Spinal cord (tissue), 10 donors: ENCODE data around the gene POPDC3. TPM values are rescaled to one million over a fixed set of nuclear protein-coding genes. Genes with fewer than 3 reads are reported as not detected.
A peak's percentile ranks its signal among the peaks of the same experiment; 100 is the strongest.
"Not testable (repeated sequence)": the region's sequence is repeated elsewhere in the genome, so short reads cannot be mapped to it uniquely, and the experiment has no call there.

Source experiments
- DNase-seq, 6 donors: peaks; one replicate each; pipeline versions ENCODE4 v3.0.0 to v3.0.0-alpha.2; 2013 to 2015; ENCODE audit warnings: low spot score in 6 of 6, low read depth in 4 of 6
- H3K27ac ChIP-seq: one replicate; pipeline ENCODE4 v1.5.1; 2013; ENCODE audit warnings: low read depth, low read length, control low read depth
- H3K27me3 ChIP-seq: one replicate; pipeline ENCODE4 v1.6.1; 2013; ENCODE audit warnings: low read length; ENCODE audit not compliant: control insufficient read depth, insufficient read depth
- H3K36me3 ChIP-seq: one replicate; pipeline ENCODE4 v1.6.1; 2013; ENCODE audit warnings: low read length; ENCODE audit not compliant: control insufficient read depth, insufficient read depth
- H3K4me1 ChIP-seq: one replicate; pipeline ENCODE4 v1.6.1; 2013; ENCODE audit warnings: low read length; ENCODE audit not compliant: control insufficient read depth, insufficient read depth
- H3K4me3 ChIP-seq: one replicate; pipeline ENCODE4 v1.5.1; 2013; ENCODE audit warnings: low read depth, low read length, control low read depth
- H3K9me3 ChIP-seq: one replicate; pipeline ENCODE4 v1.6.1; 2013; ENCODE audit warnings: low read length; ENCODE audit not compliant: control insufficient read depth, insufficient read depth
- WGBS: methylation state at CpG from one replicate; pipeline ENCODE4 v1.1.5; 2013; ENCODE audit warnings: missing lambda C conversion rate; ENCODE audit not compliant: insufficient coverage; 5-methylcytosine and 5-hydroxymethylcytosine counted together
- polyA plus RNA-seq, 2 donors: library from polyadenylated mRNA; unstranded; fragments of 120-200 nt; gene quantifications; one replicate each; pipeline ENCODE4 v1.2.1, GENCODE V29; 2013; ENCODE audit not compliant: insufficient read length in 2 of 2
- total RNA-seq, 2 donors: library from RNA; depleted of rRNA in 1 of 2; stranded (reverse); fragments of 120-200 nt in 1 of 2; fragments of >200 nt in 1 of 2; gene quantifications; one replicate each; pipeline versions ENCODE4 v1.2.3 to v1.2.4, GENCODE V29; 2013 to 2014
- donor health status: healthy.

The POPDC3 gene
- total and polyA plus RNA-seq, 4 donors, result 1.8 to 9.0 (median 5.3) TPM

DNA sequence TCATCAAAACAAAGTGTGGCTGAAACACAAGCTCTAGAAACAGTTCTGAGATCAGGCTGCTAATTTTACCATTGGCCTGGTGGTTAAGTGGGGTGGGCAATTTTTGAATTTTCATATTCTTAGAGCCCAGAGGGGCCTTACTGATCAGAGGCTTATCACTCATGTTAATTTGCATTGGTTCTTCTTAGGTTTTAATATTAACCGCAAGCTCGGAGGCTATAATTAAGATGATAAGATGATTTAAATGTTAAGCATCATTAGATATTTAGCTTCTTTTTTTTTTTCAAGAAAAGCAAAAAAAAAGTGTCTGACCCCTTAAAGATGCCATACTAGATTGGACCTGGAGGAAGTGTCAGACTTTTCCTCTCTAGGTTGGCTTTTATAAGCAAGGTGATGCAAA, 8.4 kb upstream of the POPDC3 start:
- Histone ChIP-seq H3K4me1 (no peaks in the 10 kb centered on the region), H3K27me3 (no peaks in the 10 kb centered on the region), H3K36me3 (no peaks in the 10 kb centered on the region), H3K9me3 (no peaks in the 10 kb centered on the region), H3K27ac (no peak overlapping the region), H3K4me3 (no peak overlapping the region)
- no peak for DNase-seq
- WGBS, result no CpG with 5 or more reads among the region's 2 CpGs

DNA sequence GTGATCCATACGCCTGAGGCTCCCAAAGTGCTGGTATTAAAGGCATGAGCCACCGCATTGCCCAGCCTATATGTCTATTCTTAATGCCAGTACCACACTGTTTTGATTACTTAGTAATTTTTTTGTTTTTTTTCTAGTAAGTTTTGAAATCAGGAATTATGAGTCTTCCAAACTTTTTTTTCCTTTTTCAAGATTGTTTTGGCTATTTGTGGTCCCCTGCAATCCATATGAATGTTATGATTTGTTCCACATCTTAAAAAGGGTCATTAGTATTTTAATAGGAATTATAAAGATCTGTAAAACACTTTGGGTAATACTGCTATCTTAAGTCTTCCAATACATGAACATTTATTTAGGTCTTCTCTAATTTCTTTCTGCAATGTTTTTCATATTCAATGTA, 6.8 kb upstream of the POPDC3 start:
- no CpG with 5 or more reads among the region's 2 CpGs for WGBS
- Histone ChIP-seq H3K9me3 (no peaks in the 10 kb centered on the region), H3K27ac (no peak overlapping the region), H3K36me3 (no peaks in the 10 kb centered on the region), H3K4me1 (no peaks in the 10 kb centered on the region), H3K4me3 (no peak overlapping the region), H3K27me3 (peaks cover 2% of the 10 kb centered on the region)
- no peak for DNase-seq

DNA sequence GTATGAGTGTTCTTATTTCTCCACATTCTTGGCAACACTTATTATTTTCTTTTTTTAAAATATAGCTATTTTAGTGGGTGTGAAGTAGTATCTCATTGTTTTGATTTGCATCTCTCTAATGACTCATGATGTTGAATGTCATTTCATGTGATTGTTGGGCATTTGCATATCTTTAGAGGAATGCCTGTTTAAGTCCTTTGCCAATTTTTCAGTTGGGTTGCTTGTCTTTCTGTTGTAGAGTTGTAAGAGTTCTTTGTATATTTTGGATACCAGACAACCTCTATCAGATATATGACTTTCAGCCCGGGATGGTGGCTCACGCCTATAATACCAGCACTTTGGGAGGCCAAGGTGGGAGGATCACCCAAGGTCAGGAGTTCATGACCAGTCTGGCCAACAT, 5.1 kb upstream of the POPDC3 start:
- no peak overlapping the region for H3K27ac ChIP-seq
- H3K4me3 ChIP-seq, result no peak overlapping the region
- WGBS, result no CpG with 5 or more reads among the region's 2 CpGs
- peaks cover 14% of the 10 kb centered on the region for H3K27me3 ChIP-seq
- DNase-seq, result no peak
- peaks cover 4% of the 10 kb centered on the region for H3K4me1 ChIP-seq
- no peaks in the 10 kb centered on the region for H3K36me3 ChIP-seq
- no peaks in the 10 kb centered on the region for H3K9me3 ChIP-seq

DNA sequence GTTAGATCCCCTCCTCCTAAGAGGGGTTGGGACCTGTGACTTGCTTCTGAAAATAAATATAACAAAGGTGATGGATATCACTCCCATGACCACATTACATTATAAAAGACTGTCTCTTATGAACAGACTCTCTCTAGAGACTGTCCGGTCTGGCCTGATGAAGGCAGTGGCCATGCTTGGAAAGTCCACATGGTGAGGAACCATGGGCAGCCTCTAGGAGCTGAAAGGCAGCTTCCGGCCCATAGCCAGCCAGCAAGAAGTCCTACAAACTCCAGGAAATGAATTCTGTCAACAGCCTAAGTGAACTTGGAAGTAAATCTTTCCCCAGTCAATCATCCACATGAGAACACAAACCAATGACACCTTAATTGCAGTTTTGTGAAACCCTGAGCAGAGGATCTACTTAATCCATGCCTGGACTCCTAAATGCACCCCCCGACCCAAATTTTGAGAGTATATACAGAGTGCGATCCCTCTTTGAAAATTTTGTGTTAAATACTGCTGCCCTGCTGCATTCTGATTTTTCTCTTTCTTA, 2.2 kb upstream of the POPDC3 start:
- peaks cover 8% of the 10 kb centered on the region for H3K4me1 ChIP-seq
- H3K27ac ChIP-seq, result no peak overlapping the region
- H3K36me3 ChIP-seq, result no peaks in the 10 kb centered on the region
- no peak overlapping the region for H3K4me3 ChIP-seq
- peaks cover 22% of the 10 kb centered on the region for H3K27me3 ChIP-seq
- H3K9me3 ChIP-seq, result no peaks in the 10 kb centered on the region
- 86% methylated on average over 1 of the region's 4 CpGs for WGBS
- no peak for DNase-seq

DNA sequence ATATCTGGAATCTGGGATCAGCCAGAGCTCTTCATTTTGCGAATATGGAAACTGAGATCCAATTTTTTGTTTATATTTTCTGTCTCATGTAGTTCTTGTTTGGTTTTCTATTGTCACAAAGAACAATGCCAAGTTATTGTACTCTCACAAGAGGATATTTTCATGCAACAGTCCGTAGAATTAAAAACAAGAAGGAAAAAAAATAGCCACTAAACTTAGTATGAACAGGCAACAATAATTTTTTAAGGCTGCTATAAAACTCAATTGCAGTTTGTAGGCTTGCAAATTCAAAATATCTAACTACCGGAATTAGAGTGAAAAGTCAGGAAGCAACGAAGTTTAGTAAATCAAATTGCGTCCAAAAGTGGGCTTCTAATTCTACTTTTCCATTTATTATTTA, 1.2 kb downstream of the POPDC3 start:
- peak overlapping the region; percentile 20 for H3K4me3 ChIP-seq
- 85% methylated on average over 3 of the region's 5 CpGs for WGBS

DNA sequence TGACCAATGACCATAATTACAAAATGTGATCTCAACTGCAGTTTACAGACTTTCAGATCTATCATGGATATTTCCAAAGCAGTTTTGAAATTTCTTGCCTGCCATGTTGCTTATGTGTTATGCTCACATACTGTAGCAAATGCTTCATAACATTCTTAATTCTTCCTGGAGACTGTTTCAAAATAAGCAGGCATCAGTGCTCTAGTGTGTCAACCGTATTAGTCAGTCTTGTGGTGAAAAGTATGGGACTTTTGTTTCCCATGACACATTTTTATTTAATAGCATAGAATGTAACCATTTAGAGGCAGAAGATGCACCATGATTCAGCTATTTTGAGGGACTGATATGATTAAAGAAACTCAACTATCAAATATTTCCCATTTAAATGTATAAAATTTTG, 1.7 kb downstream of the POPDC3 start:
- H3K4me1 ChIP-seq, result peaks cover 8% of the 10 kb centered on the region
- no peak overlapping the region for H3K4me3 ChIP-seq
- no peaks in the 10 kb centered on the region for H3K36me3 ChIP-seq
- no CpG with 5 or more reads among the region's 1 CpG for WGBS
- H3K27ac ChIP-seq, result no peak overlapping the region
- no peaks in the 10 kb centered on the region for H3K9me3 ChIP-seq
- no peak for DNase-seq
- peaks cover 22% of the 10 kb centered on the region for H3K27me3 ChIP-seq

More for the DNA sequence above, 1.2 kb downstream of the POPDC3 start:
- DNase-seq, result no peak
- Histone ChIP-seq H3K27me3 (peaks cover 22% of the 10 kb centered on the region), H3K36me3 (no peaks in the 10 kb centered on the region), H3K4me1 (peaks cover 8% of the 10 kb centered on the region), H3K27ac (no peak overlapping the region), H3K9me3 (no peaks in the 10 kb centered on the region)

DNA sequence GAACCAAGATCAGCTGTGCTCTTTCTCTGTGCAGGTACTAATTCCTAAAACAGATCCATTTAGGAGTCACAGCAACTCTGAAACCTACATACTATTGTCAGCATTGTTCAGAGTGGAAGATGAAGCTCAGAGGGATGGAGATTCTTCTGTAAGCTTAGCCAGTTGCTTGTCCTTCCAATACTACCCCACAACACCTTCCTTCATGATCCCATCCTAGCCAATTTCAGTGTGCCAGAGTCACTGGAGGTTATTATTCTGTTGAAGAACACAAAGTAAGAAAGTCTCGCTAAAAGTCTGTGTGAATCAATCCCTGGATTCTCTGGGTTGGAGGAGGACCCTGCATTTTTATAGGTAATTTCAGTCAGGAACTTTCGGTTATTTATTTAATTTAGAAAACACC, 2.3 kb downstream of the POPDC3 start:
- DNase-seq, result no peak
- no CpG with 5 or more reads among the region's 2 CpGs for WGBS
- Histone ChIP-seq H3K4me3 (no peak overlapping the region), H3K27ac (no peak overlapping the region), H3K27me3 (peaks cover 22% of the 10 kb centered on the region), H3K9me3 (no peaks in the 10 kb centered on the region), H3K4me1 (peaks cover 8% of the 10 kb centered on the region), H3K36me3 (no peaks in the 10 kb centered on the region)

DNA sequence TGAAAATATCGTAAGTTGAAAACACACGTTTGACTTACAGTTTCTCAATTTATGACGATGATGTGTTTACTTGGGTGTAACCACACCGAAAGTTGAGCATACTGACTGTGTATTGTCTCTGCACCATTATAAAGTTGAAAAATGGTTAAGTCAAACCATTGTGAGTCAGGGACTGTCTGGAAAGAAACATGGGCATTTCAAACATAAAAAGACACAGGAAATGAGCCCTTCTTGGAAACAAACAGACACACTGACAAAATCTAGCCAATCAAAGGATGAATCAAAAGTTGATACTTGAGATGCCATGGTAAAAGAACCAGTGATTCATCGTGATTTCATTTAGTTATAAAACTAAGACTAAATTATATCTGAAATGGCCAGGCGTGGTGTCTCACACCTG, 5.3 kb downstream of the POPDC3 start:
- H3K27me3 ChIP-seq, result peaks cover 8% of the 10 kb centered on the region
- no peak for DNase-seq
- H3K27ac ChIP-seq, result no peak overlapping the region
- H3K36me3 ChIP-seq, result no peaks in the 10 kb centered on the region
- H3K4me1 ChIP-seq, result peaks cover 4% of the 10 kb centered on the region
- WGBS, result 92% methylated on average over 4 of the region's 6 CpGs
- H3K4me3 ChIP-seq, result no peak overlapping the region
- H3K9me3 ChIP-seq, result no peaks in the 10 kb centered on the region

DNA sequence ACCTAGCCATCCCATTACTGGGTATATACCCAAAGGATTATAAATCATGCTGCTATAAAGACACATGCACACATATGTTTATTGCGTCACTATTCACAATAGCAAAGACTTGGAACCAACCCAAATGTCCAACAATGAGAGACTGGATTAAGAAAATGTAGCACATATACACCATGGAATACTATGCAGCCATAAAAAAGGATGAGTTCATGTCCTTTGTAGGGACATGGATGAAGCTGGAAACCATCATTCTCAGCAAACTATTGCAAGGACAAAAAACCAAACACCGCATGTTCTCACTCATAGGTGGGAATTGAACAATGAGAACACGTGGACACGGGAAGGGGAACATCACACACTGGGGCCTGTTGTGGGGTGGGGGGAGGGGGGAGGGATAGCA, 7.3 kb downstream of the POPDC3 start:
- H3K27me3 ChIP-seq, DNase-seq, H3K9me3 ChIP-seq, H3K36me3 ChIP-seq, H3K27ac ChIP-seq, H3K4me1 ChIP-seq, H3K4me3 ChIP-seq: not testable (repeated sequence)
- no CpG with 5 or more reads among the region's 4 CpGs for WGBS

DNA sequence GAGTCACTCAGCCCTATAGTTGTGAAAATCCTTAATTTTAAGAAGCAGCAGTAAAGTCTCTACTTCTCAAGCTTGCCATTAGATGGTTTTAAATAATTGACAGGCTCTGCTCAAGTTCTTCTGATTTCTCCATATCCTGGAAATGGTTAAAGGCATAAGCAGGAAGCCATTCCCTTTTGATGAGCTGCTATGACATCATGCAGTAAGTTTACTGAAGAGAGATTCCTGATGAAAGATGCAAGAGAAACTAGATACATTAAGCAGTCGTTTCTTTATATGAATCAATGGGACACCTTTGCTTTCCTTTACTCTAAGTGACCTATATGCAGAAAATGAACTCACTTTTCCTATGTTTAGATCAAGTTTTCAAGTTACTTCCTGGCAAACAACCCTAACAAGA, 9.8 kb downstream of the POPDC3 start:
- H3K36me3 ChIP-seq, result no peaks in the 10 kb centered on the region
- no peaks in the 10 kb centered on the region for H3K9me3 ChIP-seq
- H3K4me3 ChIP-seq, result no peak overlapping the region
- DNase-seq, result no peak
- no peaks in the 10 kb centered on the region for H3K4me1 ChIP-seq
- WGBS, result no CpG with 5 or more reads among the region's 1 CpG
- H3K27me3 ChIP-seq, result no peaks in the 10 kb centered on the region
- no peak overlapping the region for H3K27ac ChIP-seq
